HEK293 (cell line): ENCODE measurements around the gene MAIP1.

Experiments used
- CTCF ChIA-PET: fragments of 350-600 bp; formaldehyde crosslinking; extraction: SDS; loops from one replicate; lab custom pipeline; 2021; ENCODE audit warnings: antibody characterized with exemption; lab: Yijun Ruan, JAX
- POLR2A ChIA-PET: fragments of 300-600 bp; formaldehyde crosslinking; extraction: SDS; loops from one replicate; lab custom pipeline; 2020; ENCODE audit warnings: antibody characterized with exemption, inconsistent platforms; lab: Yijun Ruan, JAX
- H3K27ac ChIP-seq: fragments of 200-500 bp; sonication (Bioruptor generic); 2 replicates; pipeline ENCODE4 v1.5.1; 2014; ENCODE audit warnings: low read depth, low read length, control low read depth, inconsistent platforms; ENCODE audit errors: extremely low read depth
- H3K36me3 ChIP-seq, 2 experiments: fragments of 200-500 bp in 1 of 2; sonication (Bioruptor generic) in 1 of 2; 1 replicate in 1 of 2; 2 replicates in 1 of 2; pipeline ENCODE4 v1.5.1; 2014 to 2017; ENCODE audit warnings: inconsistent platforms in 2 of 2, low read length in 2 of 2; ENCODE audit not compliant: control insufficient read depth in 2 of 2, insufficient read depth in 1 of 2
- H3K4me1 ChIP-seq: fragments of 200-500 bp; sonication (Bioruptor generic); 2 replicates; pipeline ENCODE4 v1.5.1; 2014; ENCODE audit warnings: mild to moderate bottlenecking, low read length, inconsistent platforms; ENCODE audit not compliant: control insufficient read depth, insufficient read depth
- H3K4me3 ChIP-seq: 2 replicates; pipeline ENCODE4 v1.5.1; 2011; ENCODE audit warnings: low read depth, mild to moderate bottlenecking, control low read depth, low read length, moderate library complexity
- H3K9me3 ChIP-seq: fragments of 200-500 bp; sonication (Bioruptor generic); 2 replicates; pipeline ENCODE4 v1.5.1; 2014; ENCODE audit warnings: low read depth, low read length, inconsistent platforms; ENCODE audit not compliant: control insufficient read depth, insufficient read depth
- GFI1B ChIP-seq: fragments of 450-650 bp; formaldehyde crosslinking; IDR thresholded peaks from 2 replicates; pipeline ENCODE4 v1.5.1; 2016; ENCODE audit warnings: missing biosample characterization, missing genetic modification characterization
- KLF9 ChIP-seq: fragments of 450-650 bp; formaldehyde crosslinking; IDR thresholded peaks from 2 replicates; pipeline ENCODE4 v1.5.1; 2016; ENCODE audit warnings: missing biosample characterization, missing genetic modification characterization, low read depth
- SP7 ChIP-seq: fragments of 450-650 bp; formaldehyde crosslinking; IDR thresholded peaks from 2 replicates; pipeline ENCODE4 v1.5.1; 2016; ENCODE audit warnings: missing biosample characterization, missing genetic modification characterization
- YY2 ChIP-seq: fragments of 450-650 bp; formaldehyde crosslinking; IDR thresholded peaks from 2 replicates; pipeline ENCODE4 v1.5.1; 2016; ENCODE audit warnings: missing biosample characterization, missing genetic modification characterization
- ZBTB10 ChIP-seq: fragments of 450-650 bp; formaldehyde crosslinking; IDR thresholded peaks from 2 replicates; pipeline ENCODE4 v1.5.1; 2016; ENCODE audit warnings: missing biosample characterization, missing genetic modification characterization
- ZEB2 ChIP-seq: fragments of 450-650 bp; formaldehyde crosslinking; IDR thresholded peaks from 2 replicates; pipeline ENCODE4 v1.5.1; 2016; ENCODE audit warnings: missing biosample characterization, missing genetic modification characterization
- ZNF121 ChIP-seq: fragments of 450-650 bp; formaldehyde crosslinking; IDR thresholded peaks from 2 replicates; pipeline ENCODE4 v1.5.1; 2016; ENCODE audit warnings: missing biosample characterization, missing genetic modification characterization
- ZNF157 ChIP-seq: fragments of 450-650 bp; formaldehyde crosslinking; IDR thresholded peaks from 2 replicates; pipeline ENCODE4 v1.5.1; 2016; ENCODE audit warnings: missing biosample characterization, missing genetic modification characterization
- ZNF223 ChIP-seq: fragments of 450-650 bp; formaldehyde crosslinking; IDR thresholded peaks from 2 replicates; pipeline ENCODE4 v1.5.1; 2016; ENCODE audit warnings: missing biosample characterization, missing genetic modification characterization
- ZNF239 ChIP-seq: fragments of 450-650 bp; formaldehyde crosslinking; IDR thresholded peaks from 2 replicates; pipeline ENCODE4 v1.5.1; 2016; ENCODE audit warnings: missing biosample characterization, missing genetic modification characterization
- ZNF274 ChIP-seq, 2 experiments: fragments of 200-500 bp in 1 of 2; fragments of 450-650 bp in 1 of 2; sonication (Bioruptor generic) in 1 of 2; formaldehyde crosslinking in 1 of 2; IDR thresholded peaks; 2 replicates each; pipeline versions ENCODE4 v1.5.1 to v1.6.1; 2014 to 2016; ENCODE audit warnings: borderline replicate concordance in 1 of 2, inconsistent platforms in 1 of 2, low read length in 1 of 2, missing biosample characterization in 1 of 2, missing genetic modification characterization in 1 of 2
- ZNF501 ChIP-seq: fragments of 450-650 bp; formaldehyde crosslinking; IDR thresholded peaks from 2 replicates; pipeline ENCODE4 v1.5.1; 2016; ENCODE audit warnings: missing biosample characterization, missing genetic modification characterization
- ZNF530 ChIP-seq: fragments of 450-650 bp; formaldehyde crosslinking; IDR thresholded peaks from 2 replicates; pipeline ENCODE4 v1.5.1; 2016; ENCODE audit warnings: low read depth, missing biosample characterization, missing genetic modification characterization
- ZNF555 ChIP-seq: fragments of 450-650 bp; formaldehyde crosslinking; conservative IDR thresholded peaks from 2 replicates; pipeline ENCODE4 v1.5.1; 2017; ENCODE audit warnings: missing biosample characterization, mild to moderate bottlenecking, missing genetic modification characterization, inconsistent platforms
- ZNF558 ChIP-seq: fragments of 450-650 bp; formaldehyde crosslinking; IDR thresholded peaks from 2 replicates; pipeline ENCODE4 v1.5.1; 2016; ENCODE audit warnings: missing biosample characterization, missing genetic modification characterization
- ZNF629 ChIP-seq: fragments of 450-650 bp; formaldehyde crosslinking; IDR thresholded peaks from 2 replicates; pipeline ENCODE4 v1.5.1; 2017; ENCODE audit warnings: missing biosample characterization, missing genetic modification characterization
- ZNF645 ChIP-seq: fragments of 450-650 bp; formaldehyde crosslinking; IDR thresholded peaks from 2 replicates; pipeline ENCODE4; 2016; ENCODE audit warnings: missing biosample characterization, missing genetic modification characterization
- ZNF776 ChIP-seq: fragments of 450-650 bp; formaldehyde crosslinking; IDR thresholded peaks from 2 replicates; pipeline ENCODE4 v1.5.0; 2017; ENCODE audit warnings: missing biosample characterization, missing genetic modification characterization, borderline replicate concordance
- TF ChIP-seq, protein P1 (sequence below): fragments of 450-650 bp; formaldehyde crosslinking; IDR thresholded peaks from 2 replicates; pipeline ENCODE4 v1.5.1; 2016; ENCODE audit warnings: missing biosample characterization, missing genetic modification characterization, low read depth
- TF ChIP-seq, protein P2 (sequence below): fragments of 450-650 bp; formaldehyde crosslinking; IDR thresholded peaks from 2 replicates; pipeline ENCODE4 v1.5.1; 2016; ENCODE audit warnings: missing biosample characterization, missing genetic modification characterization
- TF ChIP-seq, protein P3 (sequence below): fragments of 450-650 bp; formaldehyde crosslinking; IDR thresholded peaks from 2 replicates; pipeline ENCODE4 v1.5.1; 2016; ENCODE audit warnings: missing biosample characterization, missing genetic modification characterization

MAIP1 gene

GRCh38 chr2:199994896-199995295 lies 39.5 kb downstream of the MAIP1 start (continued):
- TF ChIP-seq ZBTB10 (no peak), GFI1B (tag by site-specific recombination) (no peak), SP7 (no peak)

DNA sequence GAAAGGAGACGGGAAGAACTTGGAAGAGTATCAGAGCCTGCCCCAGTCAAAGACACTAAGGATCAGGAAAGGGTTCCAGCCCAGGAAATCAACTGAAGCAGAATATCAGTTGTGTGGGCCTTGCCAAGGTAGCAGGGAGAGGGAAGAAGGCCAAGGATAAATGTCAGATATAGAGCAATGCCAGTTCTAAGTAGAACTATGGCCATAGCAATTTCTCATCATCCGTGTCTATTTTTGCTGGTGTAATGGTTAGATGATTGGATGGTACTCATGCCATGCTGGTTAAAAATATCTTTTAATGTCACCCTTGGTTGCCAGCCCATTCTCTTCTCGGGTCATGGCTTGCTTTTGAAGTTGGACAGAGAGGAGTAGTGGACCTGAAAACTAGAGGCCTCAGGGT lies 41.9 kb downstream of the MAIP1 start:
- no peaks in the 10 kb centered on the region for H3K4me1 ChIP-seq
- no peak overlapping the region for H3K27ac ChIP-seq
- H3K4me3 ChIP-seq, result no peak overlapping the region
- CTCF ChIA-PET, result no interaction called here
- TF ChIP-seq ZNF629 (tag by site-specific recombination) (no peak), ZNF530 (no peak), ZNF501 (tag by site-specific recombination) (no peak), ZEB2 (tag by site-specific recombination) (no peak), ZNF157 (tag by site-specific recombination) (no peak), ZNF223 (no peak), KLF9 (tag by site-specific recombination) (no peak)
- TF ChIP-seq, protein P1, sequence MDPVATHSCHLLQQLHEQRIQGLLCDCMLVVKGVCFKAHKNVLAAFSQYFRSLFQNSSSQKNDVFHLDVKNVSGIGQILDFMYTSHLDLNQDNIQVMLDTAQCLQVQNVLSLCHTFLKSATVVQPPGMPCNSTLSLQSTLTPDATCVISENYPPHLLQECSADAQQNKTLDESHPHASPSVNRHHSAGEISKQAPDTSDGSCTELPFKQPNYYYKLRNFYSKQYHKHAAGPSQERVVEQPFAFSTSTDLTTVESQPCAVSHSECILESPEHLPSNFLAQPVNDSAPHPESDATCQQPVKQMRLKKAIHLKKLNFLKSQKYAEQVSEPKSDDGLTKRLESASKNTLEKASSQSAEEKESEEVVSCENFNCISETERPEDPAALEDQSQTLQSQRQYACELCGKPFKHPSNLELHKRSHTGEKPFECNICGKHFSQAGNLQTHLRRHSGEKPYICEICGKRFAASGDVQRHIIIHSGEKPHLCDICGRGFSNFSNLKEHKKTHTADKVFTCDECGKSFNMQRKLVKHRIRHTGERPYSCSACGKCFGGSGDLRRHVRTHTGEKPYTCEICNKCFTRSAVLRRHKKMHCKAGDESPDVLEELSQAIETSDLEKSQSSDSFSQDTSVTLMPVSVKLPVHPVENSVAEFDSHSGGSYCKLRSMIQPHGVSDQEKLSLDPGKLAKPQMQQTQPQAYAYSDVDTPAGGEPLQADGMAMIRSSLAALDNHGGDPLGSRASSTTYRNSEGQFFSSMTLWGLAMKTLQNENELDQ (tag by site-specific recombination), result no peak
- TF ChIP-seq, protein P2, sequence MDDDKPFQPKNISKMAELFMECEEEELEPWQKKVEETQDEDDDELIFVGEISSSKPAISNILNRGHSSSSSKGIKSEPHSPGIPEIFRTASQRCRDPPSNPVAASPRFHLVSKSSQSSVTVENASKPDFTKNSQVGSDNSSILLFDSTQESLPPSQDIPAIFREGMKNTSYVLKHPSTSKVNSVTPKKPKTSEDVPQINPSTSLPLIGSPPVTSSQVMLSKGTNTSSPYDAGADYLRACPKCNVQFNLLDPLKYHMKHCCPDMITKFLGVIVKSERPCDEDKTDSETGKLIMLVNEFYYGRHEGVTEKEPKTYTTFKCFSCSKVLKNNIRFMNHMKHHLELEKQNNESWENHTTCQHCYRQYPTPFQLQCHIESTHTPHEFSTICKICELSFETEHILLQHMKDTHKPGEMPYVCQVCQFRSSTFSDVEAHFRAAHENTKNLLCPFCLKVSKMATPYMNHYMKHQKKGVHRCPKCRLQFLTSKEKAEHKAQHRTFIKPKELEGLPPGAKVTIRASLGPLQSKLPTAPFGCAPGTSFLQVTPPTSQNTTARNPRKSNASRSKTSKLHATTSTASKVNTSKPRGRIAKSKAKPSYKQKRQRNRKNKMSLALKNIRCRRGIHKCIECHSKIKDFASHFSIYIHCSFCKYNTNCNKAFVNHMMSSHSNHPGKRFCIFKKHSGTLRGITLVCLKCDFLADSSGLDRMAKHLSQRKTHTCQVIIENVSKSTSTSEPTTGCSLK (tag by site-specific recombination), result no peak
- H3K36me3 ChIP-seq, result no peaks in the 10 kb centered on the region
- POLR2A ChIA-PET, result no interaction called here
- no peaks in the 10 kb centered on the region for H3K9me3 ChIP-seq

GRCh38 chr2:199999166-199999565 lies 43.8 kb downstream of the MAIP1 start:
- Histone ChIP-seq H3K4me1 (no peaks in the 10 kb centered on the region), H3K4me3 (no peak overlapping the region), H3K27ac (no peak overlapping the region), H3K9me3 (no peaks in the 10 kb centered on the region), H3K36me3 (no peaks in the 10 kb centered on the region)
- TF ChIP-seq ZNF776 (tag by site-specific recombination), result no peak
- TF ChIP-seq, protein P3, sequence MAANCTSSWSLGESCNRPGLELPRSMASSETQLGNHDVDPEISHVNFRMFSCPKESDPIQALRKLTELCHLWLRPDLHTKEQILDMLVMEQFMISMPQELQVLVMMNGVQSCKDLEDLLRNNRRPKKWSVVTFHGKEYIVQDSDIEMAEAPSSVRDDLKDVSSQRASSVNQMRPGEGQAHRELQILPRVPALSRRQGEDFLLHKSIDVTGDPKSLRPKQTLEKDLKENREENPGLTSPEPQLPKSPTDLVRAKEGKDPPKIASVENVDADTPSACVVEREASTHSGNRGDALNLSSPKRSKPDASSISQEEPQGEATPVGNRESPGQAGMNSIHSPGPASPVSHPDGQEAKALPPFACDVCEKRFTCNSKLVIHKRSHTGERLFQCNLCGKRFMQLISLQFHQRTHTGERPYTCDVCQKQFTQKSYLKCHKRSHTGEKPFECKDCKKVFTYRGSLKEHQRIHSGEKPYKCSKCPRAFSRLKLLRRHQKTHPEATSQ (tag by site-specific recombination), result no peak
- no peak for TF ChIP-seq ZNF239 (tag by site-specific recombination)
- TF ChIP-seq ZNF274 (IDR thresholded peaks at IDR 0.05; ENCODE audit: low read length), result no peak
- no peak for TF ChIP-seq ZNF274 (tag by site-specific recombination; IDR thresholded peaks at IDR 0.05; ENCODE audit: borderline replicate concordance)
- TF ChIP-seq YY2 (tag by site-specific recombination), result no peak
- no peak for TF ChIP-seq ZNF645 (tag by site-specific recombination)
- no peak for TF ChIP-seq ZNF558 (tag by site-specific recombination)
- no peak for TF ChIP-seq SP7
- no peak for TF ChIP-seq ZNF555 (tag by site-specific recombination)
- no peak for TF ChIP-seq ZNF121 (tag by site-specific recombination)
- CTCF ChIA-PET, result no interaction called here
- POLR2A ChIA-PET, result no interaction called here
